WTC11 (cell line): ENCODE data around the gene LIG3. TPM values are rescaled to one million over a fixed set of nuclear protein-coding genes. Genes with fewer than 3 reads are reported as not detected.

Experiments used
- ATAC-seq: fragments of 200-7000 bp; cut with Tn5 transposase; 2 replicates; pipeline ENCODE4 v1.10.0; 2021; ENCODE audit warnings: mild to moderate bottlenecking, moderate library complexity
- CTCF ChIA-PET: fragments of 300-600 bp; sonication (Branson Sonifier 250); formaldehyde crosslinking; loops from one replicate; lab custom pipeline; 2021; ENCODE audit warnings: antibody characterized with exemption; lab: Charles Lee
- POLR2A ChIA-PET: fragments of 350-600 bp; sonication (Branson Sonifier 250); formaldehyde crosslinking; loops from one replicate; lab custom pipeline; 2021; ENCODE audit warnings: antibody characterized with exemption; lab: Charles Lee
- DNase-seq: peaks from one replicate; pipeline ENCODE4 v3.0.0; 2021; ENCODE audit warnings: low spot score
- H3K27ac Mint-ChIP-seq: 2 replicates; pipeline ENCODE4 v1.8.0; 2021; ENCODE audit warnings: mixed read lengths
- H3K27me3 Mint-ChIP-seq: 2 replicates; pipeline ENCODE4 v1.8.0; 2021; ENCODE audit warnings: low read depth, mild to moderate bottlenecking, moderate library complexity, mixed read lengths
- H3K36me3 Mint-ChIP-seq: 2 replicates; pipeline ENCODE4 v1.8.0; 2021; ENCODE audit warnings: mixed read lengths
- H3K4me1 Mint-ChIP-seq: 2 replicates; pipeline ENCODE4 v1.8.0; 2022; ENCODE audit warnings: mixed read lengths
- H3K4me3 Mint-ChIP-seq: 2 replicates; pipeline ENCODE4 v1.8.0; 2021; ENCODE audit warnings: mild to moderate bottlenecking, moderate library complexity, mixed read lengths
- H3K9me3 Mint-ChIP-seq: 2 replicates; pipeline ENCODE4 v1.8.0; 2021; ENCODE audit warnings: mixed read lengths
- AR ChIP-seq: fragments of 250-450 bp; sonication (Bioruptor Pico); IDR thresholded peaks from 2 replicates; pipeline ENCODE4 v1.9.0; 2021; ENCODE audit warnings: mild to moderate bottlenecking
- CBFB ChIP-seq: sonication (generic); formaldehyde crosslinking; IDR thresholded peaks from 2 replicates; pipeline ENCODE4 v1.8.1; 2022; ENCODE audit warnings: mild to moderate bottlenecking, low read depth, missing genetic modification reagents
- E2F4 ChIP-seq: sonication (generic); formaldehyde crosslinking; IDR thresholded peaks from 2 replicates; pipeline ENCODE4 v1.8.1; 2022; ENCODE audit warnings: low read depth, mild to moderate bottlenecking, moderate library complexity, missing genetic modification reagents, borderline replicate concordance
- E2F5 ChIP-seq: sonication (generic); formaldehyde crosslinking; IDR thresholded peaks from 2 replicates; pipeline ENCODE4 v1.8.1; 2022; ENCODE audit warnings: mild to moderate bottlenecking, moderate library complexity, missing genetic modification reagents
- FOXP1 ChIP-seq: sonication (generic); formaldehyde crosslinking; IDR thresholded peaks from 2 replicates; pipeline ENCODE4 v1.8.0; 2022; ENCODE audit warnings: missing genetic modification reagents, mild to moderate bottlenecking, moderate library complexity, borderline replicate concordance
- IRF2 ChIP-seq: sonication (generic); formaldehyde crosslinking; IDR thresholded peaks from 2 replicates; pipeline ENCODE4 v1.8.0; 2022; ENCODE audit warnings: low read depth, missing genetic modification reagents, borderline replicate concordance
- JAZF1 ChIP-seq: fragments of 250-450 bp; sonication (Bioruptor Pico); IDR thresholded peaks from 2 replicates; pipeline ENCODE4 v1.9.0; 2021; ENCODE audit warnings: moderate library complexity, mild to moderate bottlenecking, inconsistent platforms
- KAT7 ChIP-seq: sonication (generic); formaldehyde crosslinking; IDR thresholded peaks from 2 replicates; pipeline ENCODE4 v1.8.1; 2023; ENCODE audit warnings: missing genetic modification reagents, mild to moderate bottlenecking, borderline replicate concordance
- MLX ChIP-seq: sonication (generic); formaldehyde crosslinking; IDR thresholded peaks from 2 replicates; pipeline ENCODE4 v1.8.1; 2023; ENCODE audit warnings: mild to moderate bottlenecking, missing genetic modification reagents, moderate library complexity
- MYBL2 ChIP-seq: sonication (generic); formaldehyde crosslinking; IDR thresholded peaks from 2 replicates; pipeline ENCODE4 v1.8.1; 2023; ENCODE audit warnings: mild to moderate bottlenecking, moderate library complexity, missing genetic modification reagents
- NFE2L1 ChIP-seq: sonication (generic); formaldehyde crosslinking; IDR thresholded peaks from 2 replicates; pipeline ENCODE4 v1.8.1; 2023; ENCODE audit warnings: missing genetic modification reagents
- NR3C1 ChIP-seq: sonication (generic); formaldehyde crosslinking; conservative IDR thresholded peaks from 2 replicates; pipeline ENCODE4 v1.8.1; 2023; ENCODE audit warnings: low read depth, mild to moderate bottlenecking, missing genetic modification reagents
- OVOL2 ChIP-seq: fragments of 250-450 bp; sonication (Bioruptor Pico); IDR thresholded peaks from 2 replicates; pipeline ENCODE4 v1.9.0; 2021; ENCODE audit warnings: mild to moderate bottlenecking, borderline replicate concordance
- PRRX2 ChIP-seq: fragments of 250-450 bp; sonication (Bioruptor Pico); IDR thresholded peaks from 2 replicates; pipeline ENCODE4 v1.8.0; 2021; ENCODE audit warnings: mild to moderate bottlenecking
- RELA ChIP-seq: sonication (generic); formaldehyde crosslinking; IDR thresholded peaks from 2 replicates; pipeline ENCODE4 v1.8.1; 2022; ENCODE audit warnings: missing genetic modification reagents, mild to moderate bottlenecking, borderline replicate concordance
- TEAD4 ChIP-seq: sonication (generic); formaldehyde crosslinking; IDR thresholded peaks from 2 replicates; pipeline ENCODE4 v1.8.0; 2022; ENCODE audit warnings: mild to moderate bottlenecking, missing genetic modification reagents
- TP53 ChIP-seq: sonication (generic); formaldehyde crosslinking; IDR thresholded peaks from 2 replicates; pipeline ENCODE4 v1.8.1; 2023; ENCODE audit warnings: mild to moderate bottlenecking, missing genetic modification reagents
- ZMAT4 ChIP-seq: fragments of 250-450 bp; sonication (Bioruptor Pico); IDR thresholded peaks from 2 replicates; pipeline ENCODE4 v1.9.0; 2021; ENCODE audit warnings: mild to moderate bottlenecking
- ZNF425 ChIP-seq: fragments of 250-450 bp; sonication (Bioruptor Pico); conservative IDR thresholded peaks from 2 replicates; pipeline ENCODE4 v1.9.0; 2021; ENCODE audit warnings: mild to moderate bottlenecking
- total RNA-seq: library from RNA; stranded (reverse); gene quantifications from 3 replicates; pipeline ENCODE4 v1.2.3, GENCODE V29; 2021

Gene LIG3
- total RNA-seq, 1 experiment from 2014 or later, result 92.3 TPM

GRCh38 chr17:35046740-35047283 is 66.5 kb downstream of the LIG3 start:
- H3K4me1 Mint-ChIP-seq, result peaks cover 21% of the 10 kb centered on the region
- no peaks in the 10 kb centered on the region for H3K27me3 Mint-ChIP-seq
- H3K36me3 Mint-ChIP-seq, result no peaks in the 10 kb centered on the region
- H3K9me3 Mint-ChIP-seq, result no peaks in the 10 kb centered on the region
- no peak overlapping the region for H3K4me3 Mint-ChIP-seq
- TF ChIP-seq ZMAT4 (CRISPR knock-in tag) (no peak), E2F4 (CRISPR knock-in tag) (no peak), RELA (CRISPR knock-in tag) (no peak), NFE2L1 (CRISPR knock-in tag) (no peak), TEAD4 (CRISPR knock-in tag) (no peak), OVOL2 (CRISPR knock-in tag) (no peak), ZNF425 (CRISPR knock-in tag) (no peak)
- ChIA-PET POLR2A (interaction anchor here (0.5 to 0.6 kb wide), 3 partner anchors 15 to 1795 kb away, joined by 3 to 4 read pairs (median 4); no protein-coding TSS in a partner anchor), CTCF (no interaction called here)
- no peak for ATAC-seq
- no peak overlapping the region for H3K27ac Mint-ChIP-seq
- DNase-seq, result no peak

GRCh38 chr17:35048685-35049379 is 68.5 kb downstream of the LIG3 start:
- H3K27ac Mint-ChIP-seq, result no peak overlapping the region; the same call in 1 of the 2 replicates
- ChIA-PET POLR2A (no interaction called here), CTCF (interaction anchor here (1.0 kb wide), 1 partner anchor 41 kb away, joined by 5 read pairs; no protein-coding TSS in a partner anchor)
- TF ChIP-seq MYBL2 (CRISPR knock-in tag) (no peak), FOXP1 (CRISPR knock-in tag) (no peak), PRRX2 (CRISPR knock-in tag) (no peak), CBFB (no peak), IRF2 (CRISPR knock-in tag) (no peak), NR3C1 (CRISPR knock-in tag) (no peak), JAZF1 (no peak), OVOL2 (CRISPR knock-in tag) (no peak), KAT7 (no peak)
- H3K4me1 Mint-ChIP-seq, result peaks cover 32% of the 10 kb centered on the region
- H3K27me3 Mint-ChIP-seq, result no peaks in the 10 kb centered on the region
- ATAC-seq, result no peak
- H3K36me3 Mint-ChIP-seq, result no peaks in the 10 kb centered on the region
- DNase-seq, result no peak
- H3K4me3 Mint-ChIP-seq, result no peak overlapping the region
- no peaks in the 10 kb centered on the region for H3K9me3 Mint-ChIP-seq

GRCh38 chr17:35050170-35050569 is 69.9 kb downstream of the LIG3 start:
- Mint-ChIP-seq H3K4me1 (peaks cover 32% of the 10 kb centered on the region), H3K9me3 (no peaks in the 10 kb centered on the region), H3K36me3 (no peaks in the 10 kb centered on the region), H3K27me3 (no peaks in the 10 kb centered on the region), H3K27ac (no peak overlapping the region), H3K4me3 (no peak overlapping the region)
- ChIA-PET POLR2A (no interaction called here), CTCF (interaction anchor here (0.7 to 1.0 kb wide), 3 partner anchors 40 to 215 kb away, joined by 3 to 5 read pairs (median 3); no protein-coding TSS in a partner anchor)
- TF ChIP-seq MLX, result no peak
- TF ChIP-seq TEAD4 (CRISPR knock-in tag), result no peak
- TF ChIP-seq PRRX2 (CRISPR knock-in tag), result no peak
- TF ChIP-seq AR (CRISPR knock-in tag), result no peak
- no peak for TF ChIP-seq NR3C1 (CRISPR knock-in tag)
- no peak for TF ChIP-seq E2F5 (CRISPR knock-in tag)
- TF ChIP-seq TP53, result no peak
- ATAC-seq (no peak), DNase-seq (no peak)
